ENCODE results near the gene PRSS48. TPM values are rescaled to one million over a fixed set of nuclear protein-coding genes. Genes with fewer than 3 reads are reported as not detected.

Gene PRSS48
- total RNA-seq, 1 experiment from 2014 or later = not detected

DNA sequence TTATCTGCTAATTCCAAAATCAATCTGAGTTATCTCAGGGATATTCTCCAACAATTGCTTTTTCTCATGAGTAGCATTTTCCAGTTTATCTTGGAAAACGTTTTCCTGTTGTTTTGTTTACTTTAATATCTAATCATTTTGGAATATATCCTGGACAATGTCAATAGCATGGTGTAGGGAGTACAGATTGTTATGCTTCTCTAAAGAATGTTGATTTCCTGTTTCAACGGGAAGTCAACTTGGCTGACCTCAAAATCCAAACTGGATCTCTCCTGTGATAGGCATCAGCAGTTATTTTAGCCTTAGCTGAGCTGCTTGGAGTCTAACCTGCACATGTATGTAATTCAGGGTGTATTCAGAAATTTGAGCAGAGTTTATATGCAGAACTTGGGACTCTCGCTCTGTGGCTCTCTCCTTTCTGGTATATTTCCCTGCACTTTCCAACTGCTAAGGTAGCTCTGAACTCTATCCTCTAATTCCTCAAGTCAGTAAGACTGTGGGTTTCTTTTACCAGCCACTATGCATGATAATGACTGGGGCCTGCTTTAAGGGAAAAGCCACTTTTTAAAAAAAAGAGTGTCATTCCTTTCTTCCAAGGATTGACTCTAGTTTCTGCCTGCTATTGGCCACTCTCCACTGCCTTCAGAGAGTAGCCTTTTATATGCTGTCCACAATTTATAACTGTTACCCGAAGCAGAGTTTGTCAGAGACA lies 7.7 kb downstream of the PRSS48 start (continued):
- TF ChIP-seq, protein P1, sequence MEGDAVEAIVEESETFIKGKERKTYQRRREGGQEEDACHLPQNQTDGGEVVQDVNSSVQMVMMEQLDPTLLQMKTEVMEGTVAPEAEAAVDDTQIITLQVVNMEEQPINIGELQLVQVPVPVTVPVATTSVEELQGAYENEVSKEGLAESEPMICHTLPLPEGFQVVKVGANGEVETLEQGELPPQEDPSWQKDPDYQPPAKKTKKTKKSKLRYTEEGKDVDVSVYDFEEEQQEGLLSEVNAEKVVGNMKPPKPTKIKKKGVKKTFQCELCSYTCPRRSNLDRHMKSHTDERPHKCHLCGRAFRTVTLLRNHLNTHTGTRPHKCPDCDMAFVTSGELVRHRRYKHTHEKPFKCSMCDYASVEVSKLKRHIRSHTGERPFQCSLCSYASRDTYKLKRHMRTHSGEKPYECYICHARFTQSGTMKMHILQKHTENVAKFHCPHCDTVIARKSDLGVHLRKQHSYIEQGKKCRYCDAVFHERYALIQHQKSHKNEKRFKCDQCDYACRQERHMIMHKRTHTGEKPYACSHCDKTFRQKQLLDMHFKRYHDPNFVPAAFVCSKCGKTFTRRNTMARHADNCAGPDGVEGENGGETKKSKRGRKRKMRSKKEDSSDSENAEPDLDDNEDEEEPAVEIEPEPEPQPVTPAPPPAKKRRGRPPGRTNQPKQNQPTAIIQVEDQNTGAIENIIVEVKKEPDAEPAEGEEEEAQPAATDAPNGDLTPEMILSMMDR (IDR thresholded peaks at IDR 0.05 in 2 of 3, conservative IDR thresholded peaks at IDR 0.05 in 1 of 3; ENCODE audit: borderline replicate concordance in 1 of 3, insufficient read depth in 1 of 3, low read depth in 2 of 3, low read length in 2 of 3) = no peak

DNA sequence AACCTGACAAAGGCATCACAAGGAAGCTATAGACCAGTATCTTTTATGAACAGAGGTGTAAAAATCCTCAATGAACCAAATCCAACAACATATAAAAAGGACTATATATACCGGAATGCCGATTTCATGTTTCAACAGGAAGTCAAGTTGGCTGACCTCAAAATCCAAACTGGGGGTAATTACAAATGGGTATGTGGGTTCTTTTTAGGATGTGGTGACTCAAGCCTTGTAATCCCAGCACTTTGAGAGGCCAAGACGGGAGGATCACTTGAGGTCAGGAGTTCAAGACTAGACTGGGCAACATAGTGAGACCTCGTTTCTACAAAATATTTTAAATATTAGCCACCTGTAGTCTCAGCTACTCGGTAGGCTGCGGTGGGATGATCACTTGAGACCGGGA lies 10.4 kb downstream of the PRSS48 start:
- ChIA-PET CTCF (interaction anchor here (3.0 kb wide), 1 partner anchor 10 kb away, joined by 11 read pairs; the partner anchor contains the start of gene PRSS48), POLR2A (interaction anchor here (0.7 kb wide), 1 partner anchor 48 kb away, joined by 4 read pairs; no protein-coding TSS in a partner anchor), RAD21 (ENCODE audit: low non-redundant PET in 1 of 2, low total read pairs in 2 of 2, uncharacterized antibody in 2 of 2, unreplicated experiment in 2 of 2) (no interaction called here)
- TF ChIP-seq, protein P2, sequence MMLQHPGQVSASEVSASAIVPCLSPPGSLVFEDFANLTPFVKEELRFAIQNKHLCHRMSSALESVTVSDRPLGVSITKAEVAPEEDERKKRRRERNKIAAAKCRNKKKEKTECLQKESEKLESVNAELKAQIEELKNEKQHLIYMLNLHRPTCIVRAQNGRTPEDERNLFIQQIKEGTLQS (IDR thresholded peaks at IDR 0.05) = no peak
- TF ChIP-seq, protein P3, sequence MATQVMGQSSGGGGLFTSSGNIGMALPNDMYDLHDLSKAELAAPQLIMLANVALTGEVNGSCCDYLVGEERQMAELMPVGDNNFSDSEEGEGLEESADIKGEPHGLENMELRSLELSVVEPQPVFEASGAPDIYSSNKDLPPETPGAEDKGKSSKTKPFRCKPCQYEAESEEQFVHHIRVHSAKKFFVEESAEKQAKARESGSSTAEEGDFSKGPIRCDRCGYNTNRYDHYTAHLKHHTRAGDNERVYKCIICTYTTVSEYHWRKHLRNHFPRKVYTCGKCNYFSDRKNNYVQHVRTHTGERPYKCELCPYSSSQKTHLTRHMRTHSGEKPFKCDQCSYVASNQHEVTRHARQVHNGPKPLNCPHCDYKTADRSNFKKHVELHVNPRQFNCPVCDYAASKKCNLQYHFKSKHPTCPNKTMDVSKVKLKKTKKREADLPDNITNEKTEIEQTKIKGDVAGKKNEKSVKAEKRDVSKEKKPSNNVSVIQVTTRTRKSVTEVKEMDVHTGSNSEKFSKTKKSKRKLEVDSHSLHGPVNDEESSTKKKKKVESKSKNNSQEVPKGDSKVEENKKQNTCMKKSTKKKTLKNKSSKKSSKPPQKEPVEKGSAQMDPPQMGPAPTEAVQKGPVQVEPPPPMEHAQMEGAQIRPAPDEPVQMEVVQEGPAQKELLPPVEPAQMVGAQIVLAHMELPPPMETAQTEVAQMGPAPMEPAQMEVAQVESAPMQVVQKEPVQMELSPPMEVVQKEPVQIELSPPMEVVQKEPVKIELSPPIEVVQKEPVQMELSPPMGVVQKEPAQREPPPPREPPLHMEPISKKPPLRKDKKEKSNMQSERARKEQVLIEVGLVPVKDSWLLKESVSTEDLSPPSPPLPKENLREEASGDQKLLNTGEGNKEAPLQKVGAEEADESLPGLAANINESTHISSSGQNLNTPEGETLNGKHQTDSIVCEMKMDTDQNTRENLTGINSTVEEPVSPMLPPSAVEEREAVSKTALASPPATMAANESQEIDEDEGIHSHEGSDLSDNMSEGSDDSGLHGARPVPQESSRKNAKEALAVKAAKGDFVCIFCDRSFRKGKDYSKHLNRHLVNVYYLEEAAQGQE (IDR thresholded peaks at IDR 0.05; ENCODE audit: low read depth) = no peak
- TF ChIP-seq SRF (IDR thresholded peaks at IDR 0.05; ENCODE audit: low read depth) = no peak
- BruUV-seq (replicated peaks) = no TSS peak
- ATAC-seq (no peak), DNase-seq (ENCODE audit: low read depth, low spot score) (no peak)
- Histone ChIP-seq H3K4me3 (replicated peaks in 1 of 2; ENCODE audit: low read depth in 1 of 2, low read length in 2 of 2) (no peak overlapping the region), H3K27me3 (ENCODE audit: insufficient read depth, low read length) (no peaks in the 10 kb centered on the region), H3K36me3 (ENCODE audit: control insufficient read depth in 1 of 2, insufficient read depth in 2 of 2, low read length in 2 of 2) (no peaks in the 10 kb centered on the region), H3K4me1 (ENCODE audit: control insufficient read depth in 1 of 2, insufficient read depth in 2 of 2, low read length in 2 of 2) (peaks cover 0 to 11% of the 10 kb centered on the region in 2 experiments; a peak in 1 of 4 replicates), H3K27ac (ENCODE audit: low read depth, low read length) (no peak overlapping the region), H2AFZ (ENCODE audit: low read depth, low read length, poor library complexity, severe bottlenecking) (no peak overlapping the region), H3K9ac (ENCODE audit: low read length) (no peak overlapping the region), H3K9me2 (ENCODE audit: insufficient read depth) (no peaks in the 10 kb centered on the region), H3K79me2 (ENCODE audit: insufficient read depth, low read length) (peaks cover 39% of the 10 kb centered on the region), H3K9me3 (ENCODE audit: control insufficient read depth in 1 of 2, insufficient read depth in 1 of 2, low read depth in 1 of 2, low read length in 2 of 2) (no peaks in the 10 kb centered on the region), H4K20me1 (ENCODE audit: insufficient read depth) (no peaks in the 10 kb centered on the region), H3K4me2 (ENCODE audit: low read length) (no peak overlapping the region)
- intact Hi-C loops (cut with micrococcal nuclease) = no loop called here
